NCI-H2196 treated with DMSO at 0.1 percent for 48 hours (cell line): ENCODE measurements around the gene SPATA24.
A peak's percentile ranks its signal among the peaks of the same experiment; 100 is the strongest.
"Not testable (repeated sequence)": the region's sequence is repeated elsewhere in the genome, so short reads cannot be mapped to it uniquely, and the experiment has no call there.

Experiments
- DNase-seq: peaks from one replicate; lab custom pipeline; 2025; ENCODE audit not compliant: unreplicated experiment; lab: John Stamatoyannopoulos, UW

The SPATA24 gene, protein sequence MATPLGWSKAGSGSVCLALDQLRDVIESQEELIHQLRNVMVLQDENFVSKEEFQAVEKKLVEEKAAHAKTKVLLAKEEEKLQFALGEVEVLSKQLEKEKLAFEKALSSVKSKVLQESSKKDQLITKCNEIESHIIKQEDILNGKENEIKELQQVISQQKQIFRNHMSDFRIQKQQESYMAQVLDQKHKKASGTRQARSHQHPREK

DNA sequence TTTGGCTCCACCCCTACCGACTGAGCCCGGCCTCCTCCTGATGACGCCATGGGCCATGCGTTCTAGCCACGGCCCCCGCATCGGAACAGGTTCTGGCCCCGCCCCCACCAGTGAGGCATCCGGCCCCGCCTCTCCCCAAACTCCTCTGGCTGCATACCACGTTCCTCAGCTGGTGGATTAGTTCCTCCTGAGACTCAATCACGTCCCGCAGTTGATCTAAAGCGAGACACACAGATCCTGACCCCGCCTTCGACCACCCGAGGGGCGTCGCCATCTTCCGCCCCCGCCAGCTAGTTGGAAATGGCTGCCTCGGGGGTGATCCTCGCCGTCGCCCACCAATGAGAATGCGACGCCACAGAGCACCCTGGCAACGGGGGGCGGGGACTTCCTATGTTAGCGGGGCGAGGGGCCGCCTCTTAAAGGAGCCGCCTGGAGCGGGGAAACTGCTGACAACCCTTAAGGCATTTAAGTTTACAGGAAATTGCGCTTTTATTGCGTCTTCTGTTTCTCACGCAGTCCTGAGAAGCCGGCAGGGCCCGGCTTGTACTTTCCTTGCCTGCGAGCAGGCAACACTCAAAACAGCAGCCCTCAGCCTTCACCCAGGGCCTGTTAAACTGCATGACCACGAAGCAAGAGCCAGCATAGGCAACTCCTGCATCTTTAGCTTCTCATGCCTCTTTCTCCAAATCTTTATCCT, at the start of gene SPATA24:
TSS of gene SPATA24 (minus strand) at position 303 of the 697 bp plus-strand sequence. CDS start at position 274, 29 bp downstream.
- peak; percentile 98 for DNase-seq

DNA sequence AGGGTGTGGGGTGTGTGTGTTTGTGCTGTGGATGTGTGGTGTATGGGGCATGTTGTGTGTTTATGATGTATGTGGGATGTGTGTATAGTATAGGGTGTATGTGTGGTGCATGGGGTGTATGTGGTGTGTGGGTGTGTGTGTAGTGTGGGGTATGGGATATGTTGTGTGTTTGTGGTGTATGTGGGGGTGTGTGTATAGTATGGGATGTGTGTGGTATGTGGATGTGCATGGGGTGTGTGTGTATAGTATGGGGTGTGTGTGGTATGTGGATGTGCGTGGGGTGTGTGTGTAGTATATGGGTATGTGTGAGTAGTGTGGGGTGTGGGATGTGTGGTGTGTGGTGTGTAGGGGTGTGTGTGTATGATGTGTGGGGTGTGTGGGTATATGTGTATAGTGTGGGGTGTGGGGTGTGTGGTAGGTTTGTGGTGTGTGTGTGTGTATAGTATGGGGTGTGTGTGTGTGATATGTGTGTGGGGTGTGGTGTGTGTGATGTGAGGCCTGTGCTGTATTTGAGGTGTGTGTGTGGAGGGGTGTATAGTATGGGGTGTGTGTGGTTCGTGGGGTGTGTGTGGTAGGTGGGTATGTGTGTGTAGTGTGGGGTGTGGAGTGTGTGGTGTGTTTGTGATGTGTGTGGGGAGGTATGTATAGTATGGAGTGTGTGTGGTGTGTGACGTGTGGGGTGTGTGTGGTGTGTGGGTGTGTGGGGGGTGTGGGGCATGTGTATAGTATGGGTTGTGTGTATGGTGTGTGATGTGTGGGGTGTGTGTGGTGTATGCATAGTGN, 48.2 kb upstream of the SPATA24 start:
- DNase-seq, result no peak

DNA sequence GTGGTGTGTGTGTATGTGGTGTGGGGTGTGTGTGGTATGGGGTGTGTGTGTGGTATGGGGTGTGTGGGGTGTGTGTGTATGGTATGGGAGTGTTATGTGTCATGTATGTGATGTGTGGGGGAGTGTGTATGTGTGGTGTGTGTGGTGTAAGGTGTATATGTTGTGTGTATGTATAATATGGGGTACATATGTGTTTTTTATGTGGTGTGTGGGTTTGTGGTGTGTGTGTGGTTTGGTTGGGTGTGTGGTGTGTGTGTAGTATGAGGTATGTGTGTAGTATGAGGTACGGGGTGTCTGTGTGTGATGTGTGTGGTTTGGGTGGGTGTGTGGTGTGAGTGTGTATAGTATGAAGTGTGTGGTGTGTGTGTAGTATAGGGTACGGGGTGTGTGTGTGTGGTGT, 47.3 kb upstream of the SPATA24 start:
- DNase-seq, result no peak

DNA sequence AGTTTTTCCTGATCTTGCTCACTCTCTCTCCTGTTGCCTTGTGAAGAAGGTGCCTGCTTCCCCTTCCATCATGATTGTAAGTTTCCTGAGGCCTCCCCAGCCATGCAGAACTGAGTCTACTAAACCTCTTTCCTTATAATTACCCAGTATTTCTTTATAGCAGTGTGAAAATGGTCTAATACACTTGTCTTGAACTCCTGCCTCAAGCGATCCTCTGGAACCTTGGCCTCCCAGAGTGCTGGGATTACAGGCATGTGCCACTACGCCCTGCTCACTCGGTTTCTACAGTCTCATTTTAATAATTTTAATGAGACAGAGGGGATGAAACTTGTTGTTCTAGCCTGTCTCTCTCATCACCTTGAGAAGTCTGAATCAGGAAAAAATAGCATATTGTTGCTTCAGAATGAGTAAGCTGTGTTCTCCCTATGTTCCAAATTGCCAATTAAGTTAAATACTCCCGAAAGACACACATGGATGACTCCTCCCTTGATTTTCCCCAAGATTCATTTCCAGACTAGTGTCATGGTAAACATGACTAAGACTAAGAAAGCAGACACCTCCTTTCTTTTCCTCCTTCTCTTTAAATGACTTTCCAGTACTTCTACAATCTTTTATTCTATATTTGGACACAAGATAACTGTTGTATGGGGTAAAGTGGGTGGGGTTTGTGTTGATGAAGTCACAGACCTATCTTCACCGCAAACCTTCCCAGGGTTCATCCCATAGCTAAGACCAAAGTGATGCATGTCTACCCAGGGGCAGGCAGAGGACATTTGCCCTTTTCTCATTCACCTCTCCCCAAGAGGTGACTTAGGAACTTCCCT, 43.3 kb upstream of the SPATA24 start:
- no peak for DNase-seq

DNA sequence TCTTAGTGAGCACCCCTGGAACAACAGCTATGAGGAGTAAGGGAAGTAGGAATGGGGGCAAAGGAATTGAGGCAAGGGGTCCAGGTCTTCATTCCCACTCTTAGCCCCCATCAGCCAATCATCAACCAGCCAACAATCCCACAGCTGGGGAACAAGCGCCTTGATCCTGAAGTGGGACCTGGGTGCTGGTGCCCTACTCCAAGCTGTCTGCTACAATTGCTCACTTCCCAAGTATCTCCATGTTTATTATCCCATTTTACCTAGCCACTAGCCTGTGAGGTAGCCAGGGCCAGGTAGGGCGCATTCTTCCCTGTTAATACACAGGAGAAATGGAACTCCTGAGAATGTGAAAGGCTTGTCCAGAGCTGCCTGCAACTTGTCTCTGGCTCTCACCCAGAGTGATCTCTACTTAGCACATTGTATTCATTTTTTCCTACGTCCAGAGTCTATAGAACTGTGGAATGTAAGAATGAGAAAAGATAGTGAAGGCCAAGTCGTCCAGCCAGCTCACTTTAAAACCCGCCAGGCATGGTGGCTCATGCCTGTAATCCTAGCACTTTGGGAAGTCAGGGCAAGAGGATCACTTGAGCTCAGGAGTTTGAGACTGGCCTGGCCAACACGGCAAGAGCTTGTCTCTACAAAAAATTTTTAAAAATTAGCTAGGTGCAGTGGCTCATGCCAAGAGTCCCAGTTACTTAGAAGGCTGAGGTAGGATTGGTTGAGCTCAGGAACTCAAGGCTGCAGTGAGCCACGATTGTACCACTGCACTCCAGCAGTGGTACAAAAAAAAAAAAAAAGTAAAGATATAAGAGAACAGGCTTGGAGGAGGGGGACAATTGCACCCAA, 41.7 kb upstream of the SPATA24 start:
- no peak for DNase-seq

DNA sequence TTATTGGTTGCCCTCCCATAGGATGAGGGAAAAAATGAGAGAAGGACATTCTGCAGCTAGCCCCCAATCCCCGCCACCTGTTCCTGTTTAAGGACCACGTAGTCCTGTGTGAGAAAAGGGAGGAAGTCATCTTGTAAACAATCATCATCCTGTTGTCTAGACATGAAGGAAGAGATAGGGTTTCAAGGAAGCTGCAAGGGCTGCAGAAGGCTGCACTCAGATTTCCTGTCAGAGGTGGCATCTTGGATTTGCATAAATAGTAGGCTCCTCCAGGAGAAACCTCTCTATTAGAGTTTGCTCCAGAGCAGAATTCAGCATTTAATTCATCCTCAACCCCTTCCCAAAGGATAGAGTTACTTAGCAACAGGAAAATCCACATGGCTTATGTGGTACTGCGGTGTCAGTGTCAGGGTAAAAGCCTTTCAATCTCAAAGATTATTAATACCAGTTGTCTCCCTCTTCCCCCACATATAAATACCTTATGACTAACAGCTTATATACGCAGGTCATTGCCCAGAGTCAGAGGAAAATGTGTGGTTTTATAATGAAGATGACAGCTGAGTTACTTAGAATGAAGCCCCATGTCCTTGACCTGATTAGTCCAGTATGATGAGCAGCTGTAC, 40.1 kb upstream of the SPATA24 start:
- DNase-seq, result no peak

DNA sequence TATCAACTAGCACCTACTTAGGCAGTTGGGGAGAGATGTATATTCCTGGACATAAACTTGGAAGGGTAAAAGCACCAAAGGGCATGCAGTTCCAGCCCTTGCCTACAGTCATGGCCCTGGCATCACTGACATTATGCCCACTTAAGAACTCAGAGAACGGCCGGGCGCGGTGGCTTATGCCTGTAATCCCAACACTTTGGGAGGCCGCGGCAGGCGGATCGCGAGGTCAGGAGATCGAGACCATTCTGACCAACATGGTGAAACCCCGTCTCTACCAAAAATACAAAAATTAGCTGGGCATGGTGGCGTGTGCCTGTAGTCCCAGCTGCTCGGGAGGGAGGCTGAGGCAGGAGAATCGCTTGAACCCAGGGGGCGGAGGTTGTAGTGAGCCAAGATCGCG, 36.5 kb upstream of the SPATA24 start:
- not testable (repeated sequence) for DNase-seq

DNA sequence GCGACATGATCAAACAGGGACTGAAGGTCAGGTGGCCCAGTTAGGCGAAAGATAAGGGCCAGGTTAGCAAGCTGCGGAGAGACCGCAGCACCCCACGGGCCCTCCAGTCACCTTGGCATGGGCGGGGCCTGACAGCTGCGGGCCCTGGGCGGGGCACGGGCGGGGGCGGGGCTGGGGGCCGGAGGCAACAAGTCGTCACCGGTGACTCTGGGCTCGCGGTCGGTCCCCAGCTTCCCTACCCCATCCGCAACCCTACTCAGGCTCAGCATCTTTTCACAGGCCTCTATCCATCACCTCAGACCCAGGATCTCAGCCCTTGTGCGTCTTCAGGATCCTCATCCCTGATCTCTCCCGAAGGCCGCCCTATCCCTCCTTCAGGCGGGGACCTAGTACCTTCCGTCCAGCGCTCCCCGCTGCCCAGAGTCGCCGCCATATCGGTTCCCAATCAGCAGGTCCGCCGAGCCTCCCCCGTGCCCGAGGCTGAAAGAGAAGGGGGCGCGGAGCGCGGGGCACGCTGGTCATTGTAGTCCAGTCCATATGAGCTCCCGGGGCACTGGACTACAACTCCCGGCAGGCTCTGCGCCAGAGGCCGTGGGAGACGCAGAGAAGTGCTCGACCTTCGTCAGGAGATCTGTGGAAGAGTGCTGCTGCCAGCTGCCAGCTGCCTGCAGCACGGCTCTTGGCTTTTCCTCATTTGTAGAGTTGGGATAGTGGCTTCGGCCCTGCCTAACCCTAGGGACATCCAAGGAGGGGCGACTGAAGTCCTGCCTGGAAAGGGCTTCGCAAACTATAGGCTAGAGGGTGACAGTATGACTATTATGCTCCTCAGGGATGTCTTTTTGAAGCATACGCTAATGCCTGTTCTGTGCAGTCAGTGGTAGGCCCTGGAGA, 35.4 kb upstream of the SPATA24 start, which contains the start of gene DNAJC18:
TSS of gene DNAJC18 (minus strand) at position 513 of the 891 bp plus-strand sequence. CDS start at position 433, 80 bp downstream.
- DNase-seq, result peak; percentile 87

DNA sequence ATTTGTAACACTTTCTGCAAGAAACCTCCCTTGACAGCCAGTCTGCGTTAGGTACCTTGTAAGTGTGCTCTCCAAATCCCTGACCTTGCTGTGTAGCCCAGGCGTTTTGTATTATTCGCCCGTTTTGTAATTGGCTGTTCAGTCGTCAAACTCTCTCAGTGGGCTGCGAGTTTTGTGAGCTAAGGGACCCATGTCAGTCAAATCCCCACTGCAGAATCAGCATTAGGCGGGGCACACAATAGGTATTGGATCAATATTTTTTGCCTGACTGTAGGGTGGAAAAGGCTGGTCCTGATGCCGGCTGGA, 34.8 kb upstream of the SPATA24 start:
- no peak for DNase-seq

DNA sequence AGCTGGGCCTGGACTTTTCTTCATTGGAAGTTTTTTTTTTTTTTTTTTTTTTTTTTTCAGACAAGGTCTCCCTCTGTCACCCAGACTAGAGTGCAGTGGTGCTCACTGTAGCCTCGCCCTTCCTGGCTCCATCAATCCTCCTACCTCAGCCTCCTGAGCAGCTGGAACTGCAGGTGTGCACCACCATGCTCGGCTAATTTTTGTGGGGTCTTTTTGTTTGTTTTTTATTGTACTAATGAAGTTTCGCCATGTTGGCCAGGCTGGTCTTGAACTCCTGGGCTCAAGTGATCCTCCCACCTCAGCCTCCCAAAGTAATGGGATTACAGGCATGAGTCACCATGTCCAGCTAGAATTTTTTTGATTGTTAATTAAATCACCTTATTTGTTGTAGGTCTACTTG, 31.8 kb upstream of the SPATA24 start:
- DNase-seq, result no peak

DNA sequence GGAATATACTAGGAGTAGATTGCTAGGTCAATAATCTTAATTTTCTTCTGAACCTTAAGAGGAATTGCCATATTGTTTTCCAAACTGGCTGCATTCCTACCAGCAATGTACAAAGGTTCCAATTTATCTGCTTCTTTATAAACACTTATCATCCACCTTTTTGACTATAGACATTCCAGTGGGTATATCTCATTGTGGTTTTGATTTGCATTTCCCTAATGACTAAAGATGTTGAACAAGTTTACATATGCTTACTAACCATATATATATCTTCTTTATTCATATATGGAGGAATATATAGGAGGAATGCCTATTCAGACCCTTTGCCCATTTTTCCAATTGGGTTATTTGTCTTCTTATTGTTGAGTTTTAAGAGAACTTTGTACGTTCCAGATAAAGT, 27.8 kb upstream of the SPATA24 start:
- DNase-seq, result no peak

DNA sequence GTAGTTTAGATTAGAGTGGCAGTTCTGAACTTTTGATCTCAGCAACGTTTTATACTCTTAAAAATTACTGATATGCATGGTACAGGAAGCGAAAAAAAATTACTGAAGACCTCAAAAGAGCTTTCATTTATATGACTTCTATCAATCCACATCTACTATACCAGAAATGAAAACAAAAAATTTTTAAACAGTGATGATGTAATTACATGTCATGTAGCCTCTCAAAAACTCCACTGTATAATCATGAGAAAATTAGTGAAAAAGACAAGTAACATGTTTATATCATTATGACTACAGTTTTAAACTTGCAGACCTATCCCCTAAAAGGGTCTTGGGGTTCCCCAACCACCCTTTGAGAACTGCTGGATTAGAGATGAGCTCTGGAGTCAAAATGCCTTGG, 26.1 kb upstream of the SPATA24 start:
- DNase-seq, result no peak

DNA sequence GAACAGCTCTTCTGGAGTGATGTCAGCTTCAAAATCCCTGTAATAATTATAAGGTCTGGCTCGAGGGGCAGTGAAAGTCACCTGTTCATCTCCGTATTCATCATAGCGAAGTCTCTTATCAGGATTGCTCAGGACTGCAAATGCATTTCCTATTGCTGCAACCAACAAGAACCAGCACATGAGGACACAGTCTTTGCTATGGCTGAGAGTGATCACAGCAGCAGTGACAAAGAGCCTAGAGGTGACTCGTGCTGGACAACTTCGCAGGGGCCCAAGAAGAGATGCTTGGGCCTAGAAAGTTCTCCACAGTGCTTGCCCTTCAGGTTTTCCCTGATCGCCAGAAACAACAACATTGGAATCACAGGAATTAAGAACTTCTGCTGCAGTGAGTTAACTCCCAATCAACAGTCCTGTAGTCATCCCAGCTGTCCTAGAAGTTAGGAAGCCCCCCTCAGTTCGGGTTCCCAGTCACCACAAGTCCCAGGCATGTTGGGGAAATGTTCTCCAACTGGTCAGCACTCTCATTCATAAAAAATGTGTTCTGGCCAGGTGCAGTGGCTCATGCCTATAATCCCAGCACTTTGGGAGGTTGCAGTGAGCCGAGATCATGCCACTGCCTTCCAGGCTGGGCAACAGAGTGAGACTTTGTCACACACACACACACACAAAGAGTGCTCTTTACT, 22.5 kb upstream of the SPATA24 start:
- no peak for DNase-seq

DNA sequence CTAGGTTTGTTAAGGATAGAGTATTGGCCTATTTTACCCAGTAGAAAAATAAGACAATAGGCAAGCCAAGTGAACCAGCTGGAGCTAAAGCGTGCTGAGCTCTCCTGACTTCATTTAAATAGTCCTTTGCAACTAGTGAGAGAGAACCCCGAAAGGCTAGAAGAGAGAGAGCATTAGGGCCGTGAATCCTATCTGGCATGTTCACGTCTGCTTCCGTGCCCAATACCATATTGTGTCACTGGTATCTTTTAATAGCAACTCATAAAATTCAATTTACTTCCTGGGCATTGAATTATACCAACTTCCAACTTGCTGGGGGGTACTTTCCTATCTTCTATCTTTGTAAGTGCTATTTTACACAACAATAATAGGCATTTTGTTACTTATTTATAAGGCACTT, 21.6 kb upstream of the SPATA24 start:
- no peak for DNase-seq

DNA sequence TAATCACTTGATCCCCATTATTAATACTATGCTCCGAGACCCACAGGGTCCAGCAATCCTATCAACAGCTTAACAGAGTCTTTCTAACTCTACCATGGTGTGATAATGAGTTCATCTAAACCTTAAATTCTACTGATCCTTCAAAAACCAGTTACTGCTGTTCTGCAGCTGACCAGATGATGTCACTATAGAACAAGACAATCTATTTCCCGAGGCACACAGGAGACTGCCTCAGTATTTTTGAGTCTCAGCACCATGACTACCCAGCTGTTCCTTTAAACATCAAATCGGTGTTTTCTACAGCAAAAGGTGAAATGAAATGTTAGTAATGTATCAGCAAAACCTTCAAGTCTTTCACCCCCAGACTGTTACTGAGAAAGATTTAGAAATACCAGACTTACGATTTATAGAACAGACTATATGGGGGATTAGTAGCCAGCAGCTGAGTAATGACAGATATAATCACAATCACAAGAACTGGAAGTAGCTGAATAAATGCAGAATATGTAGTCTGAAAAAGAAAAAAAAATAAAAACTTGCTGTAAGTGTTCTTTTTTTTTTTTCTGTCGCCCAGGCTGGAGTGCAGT, 18.5 kb upstream of the SPATA24 start:
- DNase-seq, result peak; percentile 52

DNA sequence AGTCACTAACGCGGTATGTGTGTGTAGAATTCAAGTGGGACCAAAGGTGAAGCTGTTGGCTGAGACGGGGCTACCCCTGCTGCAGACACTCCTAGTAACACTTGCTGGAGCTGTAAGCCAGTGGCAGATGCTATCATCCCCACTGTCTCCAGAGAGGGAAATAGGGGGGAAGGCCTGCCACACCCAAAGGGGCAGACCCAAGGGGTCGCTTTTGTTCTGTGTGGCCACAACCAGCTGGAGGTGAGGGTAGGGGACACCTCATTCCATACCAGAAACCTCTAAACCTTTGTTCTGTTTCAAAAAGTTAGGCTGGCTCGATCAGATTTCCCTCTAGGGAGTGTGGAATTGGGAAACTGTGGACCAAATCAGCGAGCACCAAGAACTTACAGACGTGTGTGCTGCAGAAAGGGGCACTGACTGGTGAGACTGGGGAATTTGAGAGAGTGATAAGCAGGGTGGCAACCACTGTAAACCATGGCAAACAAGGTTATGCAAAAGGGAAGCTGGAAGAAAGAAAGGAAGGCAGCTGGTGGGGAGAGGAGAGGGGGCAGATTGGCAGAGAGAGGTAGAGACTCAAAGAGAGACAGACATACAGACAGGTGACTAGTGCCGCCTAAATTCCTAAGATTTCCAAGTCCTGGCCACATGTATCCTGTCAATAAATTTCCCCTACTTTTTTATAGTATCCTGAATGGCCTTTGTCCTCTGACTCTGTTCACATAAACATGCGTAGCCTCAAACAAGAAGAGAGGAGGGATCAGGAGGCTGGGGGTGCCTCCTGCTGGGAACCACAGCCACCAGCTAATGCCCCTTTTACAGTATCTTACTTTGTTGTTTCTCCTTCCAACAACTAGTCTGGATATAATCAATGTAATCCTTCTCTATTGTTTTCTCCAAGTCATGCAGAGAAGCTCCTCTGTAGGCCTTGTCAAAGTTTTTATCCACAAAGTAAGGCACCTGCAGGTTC, 15.6 kb upstream of the SPATA24 start:
- no peak for DNase-seq

DNA sequence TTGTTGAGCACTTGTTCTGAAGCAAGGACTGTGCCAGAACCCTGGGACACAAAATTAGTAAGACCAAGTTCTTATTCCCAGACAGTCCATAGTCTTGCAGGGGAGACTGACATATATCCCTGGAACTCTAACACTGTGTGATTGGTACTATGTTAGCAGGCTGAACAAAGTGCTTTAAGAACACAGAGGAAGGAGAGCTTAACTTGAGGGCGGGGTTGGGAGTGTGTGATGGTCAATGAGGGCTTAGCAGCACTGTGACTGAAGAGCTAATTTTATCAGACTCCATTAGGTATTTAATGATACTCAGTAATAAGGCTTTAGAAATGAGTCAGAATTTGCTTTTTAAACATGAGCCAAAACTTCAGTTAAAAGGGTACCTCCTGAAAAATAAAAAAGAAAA, 14.9 kb upstream of the SPATA24 start:
- no peak for DNase-seq
